Activated gamma-delta T cell treated with Interleukin-2 at 50 U/mL for 16 hours (primary cell): ENCODE results near the gene SIK3.
"Not testable (repeated sequence)": the region's sequence is repeated elsewhere in the genome, so short reads cannot be mapped to it uniquely, and the experiment has no call there.

Source experiments
- DNase-seq: peaks from one replicate; pipeline ENCODE4 v3.0.0-alpha.2; 2020

SIK3 gene

DNA sequence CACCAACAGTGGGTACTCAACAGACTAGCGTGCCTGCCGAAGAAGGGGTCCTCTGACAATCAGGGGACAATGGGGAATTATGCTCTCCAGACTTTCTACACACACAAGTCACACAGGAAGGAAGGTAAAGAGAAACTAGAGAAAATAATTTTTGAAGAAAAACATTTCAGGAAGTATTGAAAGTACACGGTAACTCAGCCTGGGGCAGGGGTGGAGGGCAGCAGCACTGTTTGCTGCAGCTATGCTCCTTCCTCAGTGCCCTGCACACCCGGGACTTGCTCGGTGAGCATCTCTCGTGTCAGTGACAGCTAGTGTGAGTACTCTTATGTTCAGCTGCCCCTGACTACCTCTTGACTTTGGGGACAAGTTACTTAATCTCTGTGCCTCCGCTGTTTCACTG lies 242.8 kb downstream of the SIK3 start:
- DNase-seq, result no peak

DNA sequence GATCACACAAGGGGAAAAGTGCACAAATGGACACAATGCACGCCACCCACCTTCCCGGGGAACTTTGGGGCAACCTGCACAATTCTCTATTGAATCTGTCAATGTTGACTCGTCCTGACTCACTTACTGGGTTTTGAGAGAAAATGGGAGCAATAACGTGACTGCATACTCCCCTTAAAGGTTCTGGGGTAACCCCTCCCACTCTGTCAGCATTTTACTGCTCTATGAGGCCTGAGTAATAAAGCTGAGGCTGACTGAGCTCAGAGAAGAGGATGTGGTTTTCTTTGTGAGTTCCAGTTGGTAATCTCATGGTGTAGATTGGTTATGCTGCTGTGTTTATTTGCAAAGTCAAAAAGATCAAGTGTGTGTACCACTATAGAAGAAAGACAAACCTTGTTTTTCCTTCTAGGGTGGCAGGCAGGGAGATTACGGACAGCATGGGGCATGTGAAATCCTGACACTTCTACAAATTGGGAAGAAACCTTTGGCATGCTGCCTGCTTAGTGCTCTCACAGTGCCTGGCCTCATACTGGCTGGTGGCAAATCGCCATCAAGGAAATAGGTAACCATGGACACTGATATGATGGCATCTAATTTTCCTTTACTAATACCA lies 244.7 kb downstream of the SIK3 start:
- DNase-seq, result peak; percentile 59

DNA sequence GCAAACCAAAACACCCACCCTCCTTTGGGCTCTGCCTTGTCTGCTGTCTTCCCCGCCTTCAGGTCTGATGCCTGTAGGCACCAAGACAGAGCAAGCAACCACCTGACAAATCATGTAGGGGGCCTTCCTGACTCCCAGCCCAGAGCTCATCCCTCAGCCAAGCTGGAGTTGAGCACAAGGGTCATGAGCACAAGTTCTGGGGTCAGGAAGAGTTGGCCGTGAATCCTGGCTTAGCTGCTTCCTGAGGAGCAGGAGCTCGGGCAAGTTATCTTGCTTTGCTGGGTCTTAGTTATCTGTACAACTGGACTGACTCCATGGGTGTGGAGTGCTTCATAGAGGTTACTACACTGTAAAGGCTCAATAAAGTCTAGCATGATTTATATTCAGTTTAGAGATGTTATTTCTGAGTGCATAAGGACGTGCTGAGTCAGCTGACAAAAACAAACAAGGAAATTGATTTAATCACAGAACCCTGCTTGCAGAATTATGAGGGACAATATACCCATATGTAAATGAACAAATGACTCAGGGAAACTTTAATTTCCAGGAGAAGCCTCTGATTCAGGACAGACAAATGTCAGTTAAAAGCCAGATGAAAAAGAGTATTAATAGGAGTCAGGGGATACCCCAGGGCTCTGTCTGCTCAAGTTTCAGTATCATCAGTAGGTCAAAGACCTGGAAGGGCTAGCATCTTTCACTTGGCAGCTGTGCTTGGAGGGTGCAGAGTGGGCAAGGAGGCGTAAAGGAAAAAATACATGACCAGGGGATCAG lies 245.8 kb downstream of the SIK3 start:
- no peak for DNase-seq

DNA sequence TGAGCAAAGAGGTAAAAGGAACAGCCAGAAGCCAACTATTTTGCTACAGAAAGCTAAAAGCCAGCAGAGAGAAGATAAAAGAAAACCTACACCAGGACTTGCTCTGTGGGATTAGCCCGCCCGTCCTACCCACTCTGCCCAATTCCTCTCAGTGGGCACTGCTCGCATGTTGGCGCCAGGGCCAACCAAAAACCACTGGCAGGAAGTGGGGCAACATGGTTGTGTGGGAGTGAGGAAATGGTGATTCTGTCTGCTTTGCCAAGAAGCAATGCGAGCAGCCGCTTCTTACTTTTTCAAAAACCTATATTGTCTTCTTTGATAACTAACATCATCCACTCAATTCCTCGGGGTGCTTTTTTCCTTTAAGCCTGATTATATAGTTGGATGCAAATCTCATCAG lies 246.6 kb downstream of the SIK3 start:
- DNase-seq, result peak; percentile 60

DNA sequence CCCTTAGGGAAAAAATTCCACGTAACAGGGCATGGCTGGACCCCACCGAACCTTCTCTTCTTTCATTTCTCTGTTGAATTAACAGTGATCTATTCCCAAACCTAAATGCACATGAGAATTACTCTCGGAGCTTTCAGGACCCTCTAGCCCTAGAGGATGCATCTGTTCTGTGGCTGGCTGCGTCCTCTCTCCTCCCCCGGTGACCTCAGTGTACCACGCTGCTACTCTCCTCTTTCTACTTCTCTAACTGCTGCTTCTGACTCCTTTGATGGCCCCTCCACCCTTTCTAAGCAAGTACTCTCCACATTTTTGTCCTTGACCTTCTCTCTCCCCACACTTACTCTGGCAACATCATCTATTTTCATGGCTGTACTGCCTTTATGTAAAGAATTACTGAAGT lies 248.7 kb downstream of the SIK3 start:
- DNase-seq, result no peak

DNA sequence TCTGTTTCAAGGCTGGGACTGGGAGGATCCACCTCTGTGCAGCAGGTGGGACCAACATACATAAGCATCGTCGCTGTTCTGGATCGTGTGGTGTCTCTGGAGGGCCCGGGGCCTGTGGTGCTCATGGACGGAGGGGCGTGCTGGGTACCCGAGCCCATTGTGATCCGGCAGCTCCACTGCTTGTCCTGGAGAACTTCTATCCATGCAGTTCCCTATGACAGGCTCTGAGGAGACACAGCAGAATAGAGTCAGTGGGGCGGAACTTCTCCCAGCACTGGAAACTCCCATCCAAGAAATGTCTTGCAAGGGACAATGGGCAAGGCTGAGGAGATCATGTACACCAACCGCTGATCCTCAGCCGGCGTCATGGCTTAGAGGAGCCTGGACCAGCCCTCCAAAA lies 249.2 kb downstream of the SIK3 start:
- DNase-seq, result no peak

DNA sequence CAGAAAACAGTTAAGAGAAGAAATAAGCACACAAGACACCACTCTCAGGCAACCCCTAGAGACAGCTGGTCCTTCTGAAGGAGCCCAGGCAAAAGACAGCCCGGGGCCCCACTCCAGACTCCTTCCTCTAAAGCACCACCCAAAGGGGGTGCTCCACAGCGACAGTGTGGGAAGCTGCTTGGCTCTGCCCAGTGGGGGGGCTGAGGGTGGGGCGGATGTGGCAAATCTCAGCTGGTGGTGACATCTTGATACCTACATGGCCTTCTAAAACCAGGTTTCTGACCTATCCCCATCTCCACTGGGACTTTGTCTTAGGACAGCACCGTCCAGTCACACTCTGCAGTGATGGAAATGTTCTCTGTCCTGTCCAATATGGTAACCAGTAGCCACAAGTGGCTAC lies 250.6 kb downstream of the SIK3 start:
- DNase-seq, result no peak

DNA sequence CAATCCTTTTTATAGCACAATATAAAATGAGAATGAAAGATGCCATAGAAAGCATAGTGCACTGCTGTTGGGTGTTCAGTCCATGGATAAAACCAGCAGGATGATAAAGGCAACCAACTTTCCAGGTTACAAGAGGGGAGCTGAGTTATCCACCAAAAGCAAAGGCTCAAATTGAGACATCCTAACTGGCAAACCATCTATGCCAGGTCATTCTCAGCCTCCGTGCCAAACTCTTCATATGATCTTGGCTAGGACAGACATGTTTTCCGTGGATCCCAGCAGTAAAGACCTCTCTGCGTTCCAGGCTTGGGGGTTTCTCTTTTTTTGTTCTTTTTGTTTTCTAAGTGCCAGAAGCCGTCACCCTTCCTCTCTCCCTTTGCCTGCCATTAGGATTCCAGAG lies 253.5 kb downstream of the SIK3 start:
- DNase-seq, result no peak

DNA sequence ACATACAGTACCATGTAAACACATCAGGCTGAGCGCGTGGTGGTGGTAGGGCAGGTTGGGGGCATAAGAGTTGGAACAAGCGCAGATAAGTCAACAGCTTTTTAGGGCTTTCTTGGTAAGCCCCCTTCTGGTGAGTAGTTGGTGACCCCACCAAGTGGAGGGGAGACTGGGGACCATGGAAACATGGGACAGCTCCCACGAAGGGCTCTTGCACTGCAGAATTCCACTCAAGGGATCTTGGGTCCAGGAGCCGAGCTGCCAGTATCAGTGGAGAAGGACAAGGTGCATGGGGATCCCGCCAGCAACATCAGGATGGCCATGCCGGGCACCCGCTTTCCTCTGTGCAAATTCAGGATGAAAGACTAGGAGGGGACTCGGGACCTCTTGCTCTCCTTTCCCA lies 254.6 kb downstream of the SIK3 start:
- DNase-seq, result no peak

DNA sequence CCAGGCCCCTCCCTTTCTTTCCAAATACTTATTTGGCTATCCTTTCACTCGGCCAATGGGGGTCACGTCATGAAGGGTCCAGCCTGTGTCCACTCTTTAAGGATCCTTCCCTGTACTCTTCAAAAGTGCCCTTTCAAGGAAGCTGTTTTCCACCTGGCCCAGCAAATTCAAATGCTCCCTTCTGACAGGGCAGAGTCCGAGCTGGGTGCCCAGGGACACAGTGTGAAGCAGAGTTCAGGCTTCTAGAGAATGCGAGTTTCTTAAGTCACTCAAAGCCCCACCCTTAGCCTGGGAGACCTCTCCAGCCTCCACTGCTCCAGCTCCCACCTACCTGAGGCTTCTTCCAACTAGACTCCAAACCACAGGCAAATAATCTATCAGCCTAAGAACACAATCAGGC lies 255.3 kb downstream of the SIK3 start:
- no peak for DNase-seq

DNA sequence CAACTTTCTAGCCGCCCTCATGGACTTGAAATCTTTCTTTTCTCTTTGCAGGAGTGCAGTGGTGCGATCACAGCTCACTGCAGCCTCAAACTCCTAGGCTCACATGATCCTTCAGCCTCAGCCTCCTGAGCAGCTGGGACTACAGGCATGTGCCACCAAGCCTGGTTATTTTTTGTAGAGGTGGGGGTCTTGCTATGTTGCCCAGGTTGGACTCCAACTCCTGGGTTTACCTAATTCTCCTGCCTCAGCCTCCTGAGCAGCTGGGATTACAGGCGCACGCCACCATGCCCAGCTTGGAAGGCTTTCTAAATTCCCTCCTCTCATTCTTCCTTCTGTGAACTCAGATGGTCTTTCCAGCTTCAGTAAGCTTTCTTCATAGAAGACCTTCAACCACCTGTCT lies 256.1 kb downstream of the SIK3 start:
- DNase-seq, result no peak

DNA sequence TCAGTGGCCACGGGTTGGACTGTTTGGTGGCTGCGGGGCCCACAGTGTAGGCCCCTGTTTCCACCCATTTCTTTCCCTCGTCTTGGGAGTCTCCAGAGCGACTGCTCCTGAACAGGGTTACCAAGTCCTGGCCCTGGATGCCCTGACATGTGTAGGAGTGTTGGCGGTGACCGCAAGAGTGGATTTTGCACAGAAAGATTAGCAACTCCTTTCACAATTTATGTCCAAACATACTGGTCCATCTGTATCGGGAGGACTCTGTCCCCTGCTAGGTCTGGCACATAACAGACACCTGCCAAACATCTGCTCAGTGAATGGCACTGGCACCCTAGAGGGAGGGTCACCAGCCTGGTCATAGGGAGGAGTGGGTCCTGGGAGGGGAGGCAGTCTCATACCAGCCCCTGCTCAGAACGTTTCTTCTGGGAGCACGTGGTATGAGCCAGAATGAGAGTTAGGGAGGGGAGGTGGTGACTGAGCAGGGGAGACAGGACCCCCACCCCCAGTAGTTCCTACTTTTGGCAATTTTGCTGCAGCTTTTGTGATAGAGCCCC lies 257.4 kb downstream of the SIK3 start:
- DNase-seq, result no peak

DNA sequence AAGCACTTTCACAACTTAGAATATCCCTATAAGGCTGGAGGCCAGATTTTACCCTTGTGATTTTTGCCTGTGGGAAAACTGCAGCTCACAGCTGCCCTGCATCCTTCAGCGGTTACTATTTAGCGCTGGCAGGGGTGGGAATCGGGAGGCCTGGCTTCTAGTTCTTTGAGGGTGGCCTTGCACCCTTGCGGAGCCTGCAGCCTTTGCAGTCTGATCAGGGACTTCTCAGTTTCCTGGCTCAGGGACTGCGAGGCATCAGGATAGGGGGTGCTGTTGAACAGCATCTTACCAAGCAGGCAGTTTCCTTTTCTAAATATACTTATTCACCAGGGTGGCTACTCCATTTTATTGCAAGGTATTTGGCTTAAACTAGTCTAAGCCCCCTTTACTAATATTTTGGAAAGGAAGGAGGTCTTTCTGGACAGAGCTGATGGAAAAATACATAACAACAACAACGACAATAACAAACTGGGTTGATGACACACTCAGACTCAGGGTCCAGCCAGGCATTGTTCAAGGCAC lies 257.9 kb downstream of the SIK3 start:
- DNase-seq, result no peak

DNA sequence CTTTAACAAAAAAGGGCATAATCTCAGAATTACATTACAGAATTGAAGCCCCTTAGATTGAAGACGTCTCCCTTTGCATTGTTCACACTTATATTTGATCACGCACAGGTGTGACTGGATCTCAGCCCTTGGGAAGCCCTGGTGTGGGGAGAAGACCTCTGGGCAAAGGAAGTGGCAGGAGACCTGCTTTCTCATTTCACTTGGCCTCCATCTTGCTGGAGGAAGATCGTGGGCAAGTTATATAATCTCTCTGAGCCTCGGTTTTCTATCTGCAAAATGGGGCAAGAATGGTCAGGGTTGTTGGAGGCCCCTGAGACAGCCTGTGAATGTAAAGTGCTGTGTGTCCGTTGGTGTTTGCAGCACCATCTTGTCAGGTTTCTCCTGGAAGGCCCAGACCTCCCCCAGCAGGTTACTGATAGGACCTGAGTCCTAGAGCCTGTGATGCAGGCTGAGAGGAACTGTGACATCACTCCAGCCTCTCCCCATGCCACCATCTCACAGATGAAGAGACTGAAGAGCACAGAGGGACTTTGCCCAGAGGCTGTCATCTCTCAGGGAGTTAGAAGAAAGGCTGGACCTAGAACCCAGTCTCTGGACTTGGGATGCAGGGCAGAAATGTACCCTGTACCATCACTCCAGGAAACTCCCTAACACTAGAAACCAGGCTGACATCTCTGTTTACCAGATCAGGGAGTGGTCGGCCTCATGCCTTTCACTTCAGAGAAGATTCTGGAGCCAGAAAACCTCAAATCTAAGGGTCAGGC lies 259.7 kb downstream of the SIK3 start:
- DNase-seq, result no peak

DNA sequence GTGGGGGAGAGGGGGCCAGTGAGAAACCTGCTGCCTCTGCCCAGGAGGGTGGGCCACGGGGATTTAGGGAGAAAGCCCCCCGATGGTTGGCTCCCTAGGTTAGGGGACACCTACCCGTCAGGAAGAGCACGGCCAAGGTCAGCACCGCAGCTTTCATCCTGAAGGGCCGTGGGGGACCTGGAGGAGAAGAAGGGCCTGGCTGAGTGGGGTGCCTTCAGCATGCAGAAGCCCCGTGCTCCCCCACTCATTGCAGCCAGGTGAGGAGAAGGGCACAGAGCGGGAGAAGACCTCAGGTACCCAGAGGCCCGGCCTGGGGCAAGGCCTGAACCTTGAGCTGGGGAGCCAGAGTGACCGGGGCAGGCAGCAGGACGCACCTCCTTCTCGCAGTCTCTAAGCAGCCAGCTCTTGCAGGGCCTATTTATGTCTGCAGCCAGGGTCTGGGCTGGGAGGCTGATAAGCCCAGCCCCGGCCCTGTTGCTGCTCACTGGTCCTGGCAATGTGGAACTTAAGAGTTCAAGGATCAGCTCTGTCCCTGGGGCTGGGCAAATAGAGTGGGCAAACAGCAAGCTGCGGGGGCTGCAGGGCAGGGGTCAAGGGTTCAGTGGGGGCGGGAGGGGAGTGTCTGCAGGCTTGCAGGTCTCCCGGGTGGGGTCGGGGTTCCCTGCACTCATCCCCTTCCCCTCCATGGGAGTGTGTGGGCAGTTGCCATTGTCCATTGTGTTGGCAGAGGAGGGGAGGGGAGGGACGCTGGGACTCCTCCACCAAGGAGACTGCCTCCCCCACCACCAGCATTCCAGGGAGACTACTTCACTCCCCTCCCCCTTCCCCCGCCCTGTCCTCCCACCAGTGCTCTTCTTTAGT lies 260.8 kb downstream of the SIK3 start, which contains the start of gene APOA1:
Gene APOA1 (minus strand): TSS at position 392 of the 861 bp plus-strand sequence. CDS start 235 bp downstream, at position 157.
- no peak for DNase-seq

DNA sequence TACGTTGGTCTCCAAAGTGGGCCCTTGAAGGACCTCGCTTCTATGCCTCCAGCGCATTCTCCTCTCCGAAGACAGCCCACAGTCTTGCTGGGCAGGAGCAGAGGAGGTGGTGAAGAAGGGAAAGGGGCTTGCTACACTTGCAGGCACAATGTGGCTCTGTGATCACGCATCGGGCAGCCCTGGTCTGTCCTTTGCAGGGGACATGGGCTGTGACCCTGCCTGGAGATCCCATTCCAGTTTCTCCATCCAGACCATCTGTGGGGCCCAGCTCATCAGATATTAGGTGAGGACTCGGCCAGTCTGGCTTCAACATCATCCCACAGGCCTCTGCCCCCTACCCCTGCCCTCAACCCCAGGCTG lies 261.6 kb downstream of the SIK3 start:
- no peak for DNase-seq

DNA sequence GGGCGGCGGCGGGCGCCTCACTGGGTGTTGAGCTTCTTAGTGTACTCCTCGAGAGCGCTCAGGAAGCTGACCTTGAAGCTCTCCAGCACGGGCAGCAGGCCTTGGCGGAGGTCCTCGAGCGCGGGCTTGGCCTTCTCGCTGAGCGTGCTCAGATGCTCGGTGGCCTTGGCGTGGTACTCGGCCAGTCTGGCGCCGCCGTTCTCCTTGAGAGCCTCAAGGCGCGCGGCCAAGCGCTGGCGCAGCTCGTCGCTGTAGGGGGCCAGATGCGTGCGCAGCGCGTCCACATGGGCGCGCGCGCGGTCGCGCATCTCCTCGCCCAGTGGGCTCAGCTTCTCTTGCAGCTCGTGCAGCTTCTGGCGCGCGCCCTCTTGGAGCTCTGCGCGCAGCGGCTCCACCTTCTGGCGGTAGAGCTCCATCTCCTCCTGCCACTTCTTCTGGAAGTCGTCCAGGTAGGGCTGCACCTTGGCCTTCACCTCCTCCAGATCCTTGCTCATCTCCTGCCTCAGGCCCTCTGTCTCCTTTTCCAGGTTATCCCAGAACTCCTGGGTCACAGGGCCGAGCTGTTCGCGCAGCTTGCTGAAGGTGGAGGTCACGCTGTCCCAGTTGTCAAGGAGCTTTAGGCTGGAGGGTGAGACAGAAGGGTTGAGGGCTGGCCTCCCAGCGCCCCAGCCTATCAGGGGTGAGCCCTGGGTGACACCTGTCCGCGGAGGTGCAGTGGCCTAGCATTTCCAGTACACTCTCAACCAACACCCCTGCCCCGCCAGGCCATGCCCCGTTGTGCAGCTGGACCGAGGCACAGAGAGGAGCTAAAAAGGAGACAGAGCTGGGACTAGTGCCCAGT lies 262.2 kb downstream of the SIK3 start:
- DNase-seq, result peak; percentile 77

DNA sequence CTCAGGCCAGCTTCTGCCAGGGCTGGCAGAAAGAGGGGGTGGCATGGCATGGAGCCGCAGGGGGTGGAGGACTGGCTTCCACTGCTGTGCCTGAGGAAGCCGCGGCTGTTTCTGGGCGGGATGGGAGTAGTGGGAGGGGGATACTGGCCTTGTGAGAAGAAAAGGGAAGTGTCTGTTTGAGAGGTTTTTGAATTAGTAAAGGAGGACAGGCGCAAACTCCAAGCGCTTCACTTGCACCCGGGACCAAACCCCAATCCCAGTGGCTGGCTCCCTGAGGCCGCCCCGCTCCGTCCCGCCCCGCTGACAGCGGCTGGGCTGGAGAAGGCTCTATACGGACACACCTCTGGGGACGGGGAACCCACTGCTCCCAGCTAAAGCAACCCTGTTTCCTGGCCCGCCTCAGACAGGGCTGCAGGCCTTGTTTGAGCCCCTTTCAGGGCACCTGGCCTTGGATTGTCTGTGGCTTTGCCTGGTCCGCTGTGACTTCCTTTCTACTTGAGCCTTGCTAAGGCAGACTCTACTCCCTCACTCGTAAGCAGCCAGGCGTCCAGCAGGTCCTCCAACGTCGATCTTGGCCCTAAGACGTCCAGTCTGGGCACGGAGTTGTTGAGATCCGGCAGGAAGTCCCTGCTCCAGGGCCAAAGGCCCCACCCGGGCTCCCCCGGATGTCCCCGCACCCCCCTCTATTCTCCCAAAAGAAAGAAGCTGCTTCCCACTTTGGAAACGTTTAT lies 263.0 kb downstream of the SIK3 start:
- DNase-seq, result no peak

DNA sequence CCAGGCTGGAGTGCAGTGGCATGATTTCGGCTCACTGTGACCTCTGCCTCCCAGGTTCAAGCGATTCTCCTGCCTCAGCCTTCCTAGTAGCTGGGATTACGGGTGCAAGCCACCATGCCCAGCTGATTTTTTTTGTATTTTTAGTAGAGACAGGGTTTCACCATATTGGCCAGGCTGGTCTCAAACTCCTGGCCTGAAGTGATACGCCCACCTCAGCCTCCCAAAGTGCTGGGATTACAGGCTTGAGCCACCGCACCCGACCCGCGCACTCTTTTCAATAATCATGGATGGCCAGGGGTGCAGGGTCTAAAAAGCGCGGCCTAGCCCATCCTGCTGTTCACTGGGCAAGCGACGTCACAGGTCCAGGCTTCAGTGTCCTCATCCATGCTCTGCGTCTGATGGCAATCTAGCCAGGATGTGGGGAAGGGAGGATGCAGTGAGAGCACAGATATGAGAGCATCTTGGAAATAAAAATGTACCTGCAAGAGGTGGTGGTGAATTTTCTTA lies 263.6 kb downstream of the SIK3 start:
- DNase-seq, result not testable (repeated sequence)

DNA sequence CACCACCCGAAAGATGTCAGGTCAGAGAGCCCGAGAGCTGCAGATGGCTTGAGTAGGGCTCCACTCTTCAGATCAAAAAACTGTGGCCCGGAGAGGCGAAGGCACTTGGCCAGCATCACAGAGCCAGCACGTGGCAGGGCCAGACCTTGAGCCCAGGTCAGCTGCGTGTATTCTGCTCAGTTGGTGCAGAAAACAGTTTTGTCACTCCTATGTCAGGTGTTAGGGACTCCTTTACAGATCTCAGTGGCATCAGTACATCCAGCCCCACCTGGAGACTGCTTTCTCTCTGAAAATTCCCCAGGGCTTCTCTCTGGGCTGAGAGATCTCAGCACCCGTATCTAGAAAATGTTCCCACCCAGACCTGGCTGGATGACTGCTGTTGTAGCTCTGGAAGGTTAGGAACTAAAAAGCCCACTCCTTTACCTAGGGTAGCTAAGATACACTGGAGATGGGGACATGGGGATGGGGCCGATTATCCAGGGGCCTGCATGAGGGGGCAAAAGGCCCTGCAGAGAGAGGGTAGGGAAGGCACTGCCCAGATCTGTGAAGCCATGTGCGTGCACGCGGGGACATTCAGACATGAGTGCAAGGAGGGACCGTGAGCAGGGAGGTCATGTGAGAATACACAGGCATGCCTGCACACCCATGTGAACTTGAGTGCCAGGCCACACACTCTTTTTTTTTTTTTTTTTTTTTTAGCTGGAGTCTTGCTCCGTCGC lies 264.3 kb downstream of the SIK3 start:
- DNase-seq, result no peak
